Measurements from ENCODE around the gene C11orf58.

C11orf58 gene

DNA sequence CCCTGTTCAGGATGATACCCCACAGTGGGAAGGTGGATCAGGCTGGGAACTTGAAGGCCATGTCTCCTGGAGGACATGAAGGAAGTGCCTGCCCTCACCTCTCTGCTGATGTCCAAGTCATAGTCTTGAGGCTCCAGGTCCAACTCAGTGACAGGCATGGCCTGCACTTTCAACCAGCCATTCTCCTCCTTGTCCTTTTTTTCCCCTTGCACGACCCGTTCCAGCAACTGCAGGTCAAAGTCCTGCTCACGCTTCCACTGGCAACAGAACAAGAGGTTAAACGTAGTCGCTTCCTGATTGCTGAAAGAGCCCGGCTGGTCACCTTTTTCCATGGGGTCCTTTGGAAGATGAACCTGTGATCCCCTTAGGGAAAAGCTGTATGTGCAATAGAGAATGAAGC lies 47.7 kb downstream of the C11orf58 start:
- no peak for DNase-seq

DNA sequence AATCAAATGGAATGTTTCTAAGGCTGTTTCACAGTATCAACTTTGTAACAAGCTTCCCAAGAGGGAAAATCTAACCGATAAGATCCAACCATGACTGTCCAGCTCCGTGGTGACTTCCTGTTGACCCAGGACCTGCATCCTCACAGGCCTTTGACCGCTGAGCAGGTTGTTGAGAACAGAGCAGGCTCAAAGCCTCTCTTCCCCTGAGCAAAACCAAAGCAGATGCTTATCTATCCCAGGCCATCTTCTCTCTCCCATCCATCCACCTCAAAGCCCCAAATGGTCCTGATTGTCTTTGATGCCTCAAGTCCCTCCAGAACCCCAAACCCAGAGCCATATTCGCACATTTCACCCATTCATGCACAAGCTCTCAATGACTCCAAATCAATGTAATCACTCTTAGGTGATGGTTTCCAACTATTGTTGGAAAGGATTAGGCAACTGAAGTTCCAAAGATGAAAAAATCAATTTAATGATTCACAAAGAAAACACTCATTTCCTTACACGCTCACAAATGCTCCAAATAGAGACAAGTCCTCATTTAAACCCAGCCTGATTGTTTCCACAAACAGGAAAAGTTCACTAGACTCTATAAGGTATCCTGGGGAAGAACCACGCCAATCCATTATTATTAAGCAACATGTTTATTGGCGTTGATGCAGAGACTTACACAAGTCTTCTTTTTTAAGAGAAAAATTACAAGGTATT lies 48.7 kb downstream of the C11orf58 start:
- no peak for DNase-seq

- DNase-seq, result peak; percentile 39
Observed at GRCh38 chr11:16788141-16789062, 50.0 kb downstream of the C11orf58 start.

GRCh38 chr11:16789063-16789420 lies 50.6 kb downstream of the C11orf58 start:
- DNase-seq, result no peak

- DNase-seq, result no peak
Observed at GRCh38 chr11:16789560-16790485, 51.4 kb downstream of the C11orf58 start.

- no peak for DNase-seq
Observed at GRCh38 chr11:16790486-16791190, 52.2 kb downstream of the C11orf58 start.

DNA sequence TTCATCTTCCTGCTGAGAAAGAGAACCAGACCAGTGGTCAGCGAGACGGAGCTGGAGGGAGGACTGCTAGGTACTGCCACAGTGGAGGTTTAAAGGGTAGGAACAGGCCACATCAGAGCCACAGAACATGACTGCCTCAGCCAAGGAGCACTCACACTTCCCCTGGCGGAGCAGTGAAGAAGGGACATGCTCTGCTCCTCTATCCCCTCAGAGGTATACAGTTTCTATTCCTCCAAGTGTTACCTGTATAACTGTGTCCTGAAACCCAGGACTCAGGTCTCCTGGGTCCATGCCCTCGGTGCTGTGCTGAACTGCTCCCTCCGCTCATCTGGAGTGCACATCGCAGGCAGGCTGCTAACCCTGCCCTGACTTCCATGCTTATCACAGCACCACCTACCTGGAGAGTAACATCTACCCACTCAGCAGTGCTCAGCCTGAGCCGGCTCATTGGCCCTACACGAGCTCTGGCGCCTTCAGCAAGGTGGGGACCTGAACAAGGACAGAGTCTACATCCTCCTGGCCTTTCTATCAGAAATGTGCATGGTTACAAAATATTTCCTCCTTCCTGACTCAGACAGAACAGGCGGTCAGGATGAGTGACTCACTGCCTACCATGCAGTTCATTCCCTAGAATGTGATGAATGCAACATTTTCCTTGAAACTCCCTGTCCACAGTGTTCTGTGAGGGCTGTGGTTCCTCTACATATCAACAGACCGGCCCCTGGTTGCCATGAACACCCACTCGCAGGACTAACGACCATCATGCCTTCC lies 52.9 kb downstream of the C11orf58 start:
- DNase-seq, result no peak

- no peak for DNase-seq
Observed at GRCh38 chr11:16792426-16792825, 54.0 kb downstream of the C11orf58 start.

DNA sequence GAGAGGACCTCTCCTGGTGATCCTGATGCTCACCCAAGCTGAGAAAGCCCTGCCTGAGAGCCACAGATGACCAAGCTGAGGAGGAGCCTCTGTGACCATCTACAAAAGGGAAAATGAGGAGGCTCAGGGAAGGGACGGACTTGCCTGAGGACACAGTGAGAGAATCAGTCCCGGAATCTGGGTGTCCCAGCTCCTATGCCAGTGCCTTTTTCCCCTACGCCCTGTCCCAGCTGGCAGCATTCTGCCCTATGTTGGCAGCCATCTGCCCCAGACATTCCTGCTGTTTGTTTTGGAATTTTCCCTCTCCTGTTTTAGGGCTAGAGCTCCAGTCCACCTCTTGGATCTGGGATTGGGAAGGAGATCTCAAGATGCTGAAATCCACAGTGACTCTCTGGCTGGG lies 54.6 kb downstream of the C11orf58 start:
- no peak for DNase-seq

DNA sequence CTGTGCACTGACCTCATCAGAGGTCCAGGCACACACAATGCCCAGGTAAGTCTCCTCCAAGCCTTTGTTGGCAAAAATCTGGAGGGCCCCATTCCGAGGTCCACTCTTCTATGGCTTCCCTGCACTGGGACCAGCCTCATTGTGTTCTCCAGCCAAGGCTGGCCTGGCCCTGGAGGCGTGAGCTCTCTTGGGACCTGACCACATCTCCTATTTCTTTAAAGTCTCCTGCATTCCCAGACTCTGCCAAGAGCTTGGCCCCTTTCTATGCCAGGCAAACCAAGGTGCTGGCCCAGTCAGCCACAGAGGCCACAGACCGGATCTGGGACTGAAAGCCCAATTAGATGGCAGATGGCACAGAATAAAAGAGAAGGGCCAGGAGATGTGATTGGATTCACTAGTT lies 55.1 kb downstream of the C11orf58 start:
- no peak for DNase-seq

GRCh38 chr11:16794047-16794818 lies 55.8 kb downstream of the C11orf58 start:
- DNase-seq, result no peak

GRCh38 chr11:16795146-16795545 lies 56.7 kb downstream of the C11orf58 start:
- peak; percentile 13 for DNase-seq

DNA sequence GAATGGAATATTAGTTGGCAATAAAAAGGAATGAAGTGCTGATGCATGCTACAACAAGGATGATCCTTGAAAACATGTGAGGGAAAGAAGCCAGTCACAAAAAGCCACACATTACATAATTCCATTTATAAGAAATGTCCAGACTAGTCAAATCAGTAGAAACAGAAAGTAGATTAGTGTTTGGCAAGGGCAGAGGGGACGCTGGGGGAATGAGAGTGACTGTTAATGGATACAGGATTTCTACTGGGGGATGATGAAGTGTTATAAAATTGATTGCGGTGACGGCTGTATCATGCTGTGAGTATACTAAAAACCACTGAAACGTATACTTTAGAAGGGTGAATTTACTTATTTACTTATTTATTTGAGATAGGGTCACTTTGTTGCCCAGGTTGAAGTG lies 57.9 kb downstream of the C11orf58 start:
- no peak for DNase-seq

DNA sequence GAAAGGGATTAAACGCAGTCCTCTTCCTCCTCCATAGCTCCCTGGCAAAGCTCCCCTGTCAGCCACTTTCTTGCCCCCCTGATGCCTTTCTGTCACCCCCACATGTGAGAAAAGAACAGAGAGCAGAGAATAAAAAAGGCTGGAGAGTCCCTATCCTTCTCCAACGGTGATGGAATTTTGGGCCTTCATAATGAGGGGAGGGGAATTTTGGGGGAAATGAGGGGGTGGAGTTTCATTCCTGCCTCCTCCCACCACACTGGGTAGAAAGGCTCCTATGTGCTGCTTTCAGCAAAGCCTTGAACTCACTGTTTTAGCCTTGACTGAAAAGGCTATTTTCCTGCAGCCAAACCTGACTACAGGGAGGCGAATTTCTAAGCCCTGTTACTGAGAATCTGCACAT lies 59.3 kb downstream of the C11orf58 start:
- DNase-seq, result no peak

GRCh38 chr11:16799221-16799620 lies 60.8 kb downstream of the C11orf58 start:
- no peak for DNase-seq

DNA sequence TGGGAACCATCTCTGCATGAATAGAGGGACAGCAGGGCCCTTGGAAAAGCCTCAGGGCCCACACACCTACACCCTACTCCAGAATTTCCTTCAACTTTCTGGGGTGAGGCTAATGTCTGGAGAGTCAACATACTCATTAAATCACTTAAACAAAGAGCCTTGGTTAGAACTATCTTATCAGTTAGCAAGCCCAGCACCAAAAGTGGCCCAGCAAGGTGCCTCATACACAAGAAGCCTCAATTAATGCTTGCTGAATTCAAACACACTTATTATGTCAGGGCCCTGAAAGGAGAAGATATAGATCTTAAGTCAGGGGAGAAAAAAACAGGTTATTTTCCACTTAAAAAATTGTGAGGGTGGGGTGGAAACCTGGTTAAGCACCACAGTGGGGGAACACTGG lies 61.4 kb downstream of the C11orf58 start:
- no peak for DNase-seq

GRCh38 chr11:16800382-16800781 lies 61.9 kb downstream of the C11orf58 start:
- no peak for DNase-seq

DNA sequence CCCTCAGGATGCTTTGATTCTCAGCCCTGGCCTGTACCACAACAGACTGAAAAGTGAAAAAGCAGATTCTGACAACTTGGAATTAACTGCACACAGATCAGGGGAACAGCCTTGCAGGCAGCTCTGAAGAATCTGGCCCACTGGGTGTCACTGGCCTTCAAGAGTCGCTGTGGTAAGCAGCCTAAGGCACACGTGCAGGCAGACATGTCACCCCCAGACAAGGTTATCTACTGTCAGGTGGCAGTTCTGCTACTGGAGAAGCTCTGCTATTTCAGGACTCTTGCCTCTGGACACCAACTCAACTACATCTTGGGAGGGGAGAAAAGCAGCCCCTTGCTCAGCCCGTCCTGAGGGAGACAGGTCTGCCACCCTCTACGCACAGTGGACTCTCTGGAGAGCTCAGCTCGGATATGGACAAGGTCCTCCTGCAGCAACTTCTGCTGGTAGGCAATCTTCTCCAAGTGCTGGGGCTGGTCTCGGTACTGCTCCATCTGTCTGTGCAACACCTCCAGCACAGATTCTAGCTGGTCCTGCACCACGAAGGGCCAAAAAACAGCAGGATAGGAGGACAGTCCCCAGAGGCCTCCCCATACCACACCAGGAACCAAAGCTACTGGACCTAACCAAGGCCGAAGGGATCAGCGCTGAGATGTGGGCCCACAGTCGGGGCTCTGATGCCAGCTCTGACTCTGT lies 63.0 kb downstream of the C11orf58 start:
- no peak for DNase-seq

DNA sequence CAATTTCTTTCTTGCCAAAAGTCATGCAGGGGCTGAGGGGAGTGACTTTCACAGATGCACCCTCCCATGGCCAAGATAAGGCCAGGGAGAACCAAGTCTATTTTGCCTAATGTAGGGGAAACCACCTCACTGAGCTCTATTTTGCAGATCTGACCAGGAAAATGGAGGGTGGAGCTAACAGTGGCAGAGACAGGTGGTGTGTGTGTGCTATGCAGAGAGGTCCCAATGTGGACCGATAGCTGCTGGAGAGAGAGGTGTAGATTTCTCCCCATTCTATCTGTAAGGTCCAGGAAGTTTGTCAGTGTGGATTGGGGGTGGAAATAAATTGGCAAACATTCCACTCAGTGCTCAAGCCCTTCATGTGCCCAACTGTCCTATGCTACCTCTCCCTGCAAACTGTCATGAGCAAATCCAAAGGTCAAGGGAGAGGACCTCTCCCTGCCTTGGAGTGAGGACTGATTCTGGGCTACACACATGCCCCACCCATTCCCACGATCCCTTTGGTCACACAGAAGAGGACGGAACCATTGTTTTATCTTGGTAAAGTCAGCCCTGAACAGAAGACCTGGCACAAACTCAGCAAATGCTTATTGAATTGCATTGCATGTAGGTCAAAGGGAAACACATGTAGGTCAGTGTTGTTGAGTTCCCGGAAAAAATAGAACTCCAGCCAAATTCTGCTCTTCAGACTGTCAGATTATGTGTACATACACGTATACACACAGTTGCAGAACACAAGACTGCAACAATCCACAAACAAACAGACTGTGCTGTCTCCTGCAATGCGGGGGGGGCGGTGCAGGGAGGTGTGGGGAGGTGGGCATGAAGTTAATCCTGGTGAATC lies 65.9 kb downstream of the C11orf58 start:
- DNase-seq, result no peak
